ENCODE measurements around the gene FGD3. TPM values are rescaled to one million over a fixed set of nuclear protein-coding genes. Genes with fewer than 3 reads are reported as not detected.

Gene FGD3
- total RNA-seq, 4 donors from 2014 or later = 4.3 to 5.1 (median 4.9) TPM

DNA sequence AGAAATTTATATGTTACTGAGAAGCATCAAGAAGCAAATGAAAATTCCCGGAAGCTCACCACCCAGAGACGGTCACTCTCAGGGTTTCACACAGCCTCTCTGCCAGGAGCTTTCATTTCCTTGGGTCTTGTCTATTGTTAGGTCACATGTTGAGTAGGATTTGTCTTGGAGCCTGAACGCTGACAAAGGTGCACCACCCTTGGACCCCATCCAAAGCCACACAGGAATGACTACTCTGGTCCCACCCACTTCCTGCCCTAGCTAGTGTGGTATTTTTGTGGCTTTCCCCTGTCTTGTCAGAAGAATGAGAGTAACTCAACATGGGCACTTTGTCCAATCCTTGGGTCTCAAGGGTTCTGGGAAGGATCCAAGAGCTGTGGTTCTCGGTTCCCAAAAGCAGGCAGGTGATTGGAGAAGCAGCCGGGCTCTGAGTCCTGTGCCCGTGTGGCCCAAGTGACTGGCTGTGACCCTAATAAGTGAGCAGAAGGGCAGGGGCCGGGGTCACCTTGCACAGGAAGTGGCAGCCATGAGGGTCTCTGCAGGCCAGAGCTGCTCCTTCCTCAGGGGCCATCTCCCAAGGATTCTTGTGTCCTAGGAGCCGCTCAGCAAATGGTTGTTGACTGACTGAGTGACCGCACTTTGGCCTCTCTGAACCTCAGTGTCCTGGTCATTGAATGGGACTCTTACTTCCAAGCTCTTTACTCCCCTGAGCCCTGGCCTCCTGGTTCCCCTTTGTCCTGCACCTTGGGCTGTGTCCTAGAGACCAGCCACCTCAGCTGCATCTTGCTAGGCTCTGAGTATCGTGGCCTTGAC lies 6.9 kb downstream of the FGD3 start:
- peaks cover 0 to 4% (median 2%) of the 10 kb centered on the region in 4 donors for H3K4me1 ChIP-seq
- H3K9me3 ChIP-seq = no peaks in the 10 kb centered on the region
- no peak for TF ChIP-seq POLR2A (IDR thresholded peaks at IDR 0.05; ENCODE audit: low read depth)
- peak in 1 of 2 donors; percentile 29 for TF ChIP-seq POLR2AphosphoS5 (IDR thresholded peaks at IDR 0.05)
- TF ChIP-seq EP300 (IDR thresholded peaks at IDR 0.05) = no peak
- TF ChIP-seq, protein P1, sequence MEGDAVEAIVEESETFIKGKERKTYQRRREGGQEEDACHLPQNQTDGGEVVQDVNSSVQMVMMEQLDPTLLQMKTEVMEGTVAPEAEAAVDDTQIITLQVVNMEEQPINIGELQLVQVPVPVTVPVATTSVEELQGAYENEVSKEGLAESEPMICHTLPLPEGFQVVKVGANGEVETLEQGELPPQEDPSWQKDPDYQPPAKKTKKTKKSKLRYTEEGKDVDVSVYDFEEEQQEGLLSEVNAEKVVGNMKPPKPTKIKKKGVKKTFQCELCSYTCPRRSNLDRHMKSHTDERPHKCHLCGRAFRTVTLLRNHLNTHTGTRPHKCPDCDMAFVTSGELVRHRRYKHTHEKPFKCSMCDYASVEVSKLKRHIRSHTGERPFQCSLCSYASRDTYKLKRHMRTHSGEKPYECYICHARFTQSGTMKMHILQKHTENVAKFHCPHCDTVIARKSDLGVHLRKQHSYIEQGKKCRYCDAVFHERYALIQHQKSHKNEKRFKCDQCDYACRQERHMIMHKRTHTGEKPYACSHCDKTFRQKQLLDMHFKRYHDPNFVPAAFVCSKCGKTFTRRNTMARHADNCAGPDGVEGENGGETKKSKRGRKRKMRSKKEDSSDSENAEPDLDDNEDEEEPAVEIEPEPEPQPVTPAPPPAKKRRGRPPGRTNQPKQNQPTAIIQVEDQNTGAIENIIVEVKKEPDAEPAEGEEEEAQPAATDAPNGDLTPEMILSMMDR (IDR thresholded peaks at IDR 0.05) = no peak
- DNase-seq (ENCODE audit: extremely low spot score) = no peak
- H3K27me3 ChIP-seq = peaks cover 0 to 28% (median 0%) of the 10 kb centered on the region in 4 donors
- no peaks in the 10 kb centered on the region for H3K36me3 ChIP-seq
- intact Hi-C loops (cut with DNase I) = no loop called here
- H3K27ac ChIP-seq (replicated peaks in 1 of 4) = no peak overlapping the region
- WGBS = 71% methylated on average over 9 of the region's 10 CpGs
- no peak overlapping the region for H3K4me3 ChIP-seq

DNA sequence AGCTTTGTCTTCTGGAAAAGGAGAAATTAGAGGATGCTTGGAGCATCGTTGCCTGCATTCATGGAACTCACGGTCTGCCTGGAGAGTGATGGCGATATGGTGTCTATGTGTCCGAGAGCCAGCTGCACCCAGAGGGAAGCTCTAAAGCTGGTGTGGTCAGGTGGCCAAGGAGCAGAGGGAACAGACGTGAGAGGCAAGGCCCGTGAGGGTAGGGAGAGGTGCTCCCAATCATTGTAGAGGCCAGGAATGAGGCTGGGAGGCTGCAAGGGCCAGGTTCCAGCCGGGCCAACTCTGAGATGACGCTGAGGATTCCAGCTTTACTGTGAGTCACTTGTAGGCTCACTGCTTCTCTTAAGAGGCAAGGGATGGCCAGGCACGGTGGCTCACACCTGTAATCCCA lies 7.6 kb downstream of the FGD3 start:
- intact Hi-C loops (cut with DNase I) = no loop called here
- H3K4me3 ChIP-seq = no peak overlapping the region
- no peaks in the 10 kb centered on the region for H3K36me3 ChIP-seq
- H3K4me1 ChIP-seq = peaks cover 0 to 4% (median 2%) of the 10 kb centered on the region in 4 donors
- H3K27me3 ChIP-seq = peaks cover 0 to 22% (median 0%) of the 10 kb centered on the region in 4 donors
- TF ChIP-seq, protein P1 (IDR thresholded peaks at IDR 0.05) = no peak
- TF ChIP-seq POLR2A (IDR thresholded peaks at IDR 0.05; ENCODE audit: low read depth) (no peak), POLR2AphosphoS5 (IDR thresholded peaks at IDR 0.05) (no peak), EP300 (IDR thresholded peaks at IDR 0.05) (no peak)
- DNase-seq (ENCODE audit: extremely low spot score) = no peak
- 93% methylated on average over 9 of the region's 9 CpGs for WGBS
- no peak overlapping the region for H3K27ac ChIP-seq (replicated peaks in 1 of 4)
- no peaks in the 10 kb centered on the region for H3K9me3 ChIP-seq

DNA sequence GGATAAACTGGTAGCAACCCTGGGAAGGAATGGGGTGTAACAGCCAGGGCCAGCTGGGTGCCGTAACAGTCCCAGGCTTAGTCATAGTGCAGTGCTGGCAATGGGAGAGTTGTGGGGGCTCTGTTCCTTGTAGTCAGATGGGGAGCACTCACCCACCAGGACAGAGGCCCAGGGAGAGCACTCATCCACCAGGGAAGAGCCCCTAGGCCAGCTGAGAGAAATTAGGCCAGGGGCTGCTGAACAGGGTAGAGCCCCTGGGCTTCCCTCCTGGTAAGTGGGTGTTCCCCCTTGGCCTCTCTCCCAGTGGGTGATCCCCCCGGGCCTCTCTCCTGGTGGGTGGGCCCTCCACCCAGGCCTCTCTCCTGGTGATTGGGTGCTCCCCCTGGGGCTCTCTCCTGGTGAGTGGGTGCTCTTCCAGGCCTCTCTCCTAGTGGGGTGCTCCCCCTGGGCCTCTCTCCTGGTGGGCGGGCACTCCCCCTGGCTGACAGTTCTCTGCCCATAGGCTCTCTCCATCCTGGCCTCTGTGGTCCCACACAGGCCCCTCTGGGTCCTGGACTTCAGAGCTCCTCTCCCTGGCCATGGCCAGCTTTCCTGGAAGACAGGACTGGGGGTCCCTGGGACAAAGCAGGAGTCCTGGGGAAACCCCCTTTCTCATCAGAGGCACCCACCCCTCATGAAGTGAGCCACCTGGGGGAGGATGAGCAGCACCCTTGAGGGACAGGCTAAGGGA lies 13.4 kb downstream of the FGD3 start:
- no peak overlapping the region for H3K4me3 ChIP-seq
- H3K36me3 ChIP-seq = no peaks in the 10 kb centered on the region
- peaks cover 0 to 9% (median 2%) of the 10 kb centered on the region in 4 donors for H3K9me3 ChIP-seq
- H3K27ac ChIP-seq (replicated peaks in 1 of 4) = no peak overlapping the region
- no peaks in the 10 kb centered on the region for H3K27me3 ChIP-seq
- 100% methylated on average over 2 of the region's 3 CpGs for WGBS
- DNase-seq (ENCODE audit: extremely low spot score) = no peak
- intact Hi-C loops (cut with DNase I) = no loop called here
- no peaks in the 10 kb centered on the region for H3K4me1 ChIP-seq
- no peak for TF ChIP-seq EP300 (IDR thresholded peaks at IDR 0.05)
- TF ChIP-seq, protein P1 (IDR thresholded peaks at IDR 0.05) = no peak
- TF ChIP-seq POLR2A (IDR thresholded peaks at IDR 0.05; ENCODE audit: low read depth) = no peak
- no peak for TF ChIP-seq POLR2AphosphoS5 (IDR thresholded peaks at IDR 0.05)

DNA sequence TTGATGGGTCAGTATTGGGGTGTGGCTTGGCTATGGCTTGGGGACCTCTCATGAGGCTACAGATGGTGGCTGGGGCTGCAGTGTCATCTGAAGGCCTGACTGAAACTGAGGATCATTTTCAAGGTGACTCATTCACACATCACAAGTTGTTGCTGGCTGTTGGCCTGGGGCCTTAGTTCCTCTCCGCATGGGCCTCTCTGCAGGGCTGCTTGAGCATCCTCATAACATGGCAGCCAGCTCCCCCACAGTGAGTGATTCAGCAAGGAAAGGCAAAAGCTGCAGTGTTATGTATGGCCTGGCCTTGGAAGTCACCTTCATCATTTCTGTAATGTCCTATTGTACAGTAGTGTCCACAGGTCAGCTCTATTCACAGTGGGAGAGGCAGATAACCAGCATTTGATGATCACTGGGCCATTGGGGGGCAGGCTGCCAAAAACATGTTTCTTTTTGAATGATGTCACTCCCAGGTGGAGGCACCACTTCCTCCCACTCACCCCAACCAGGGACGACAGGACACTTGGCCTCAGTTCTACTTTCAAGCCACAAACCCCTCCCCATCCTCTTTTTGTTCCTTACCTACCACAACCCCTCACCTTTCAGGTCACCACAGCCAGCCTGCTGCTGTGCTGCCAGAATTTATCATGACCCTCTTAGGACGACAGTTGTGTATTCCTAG lies 14.4 kb downstream of the FGD3 start:
- Histone ChIP-seq H3K9me3 (peaks cover 0 to 9% (median 2%) of the 10 kb centered on the region in 4 donors), H3K27ac (replicated peaks in 1 of 4) (no peak overlapping the region), H3K4me3 (no peak overlapping the region), H3K4me1 (no peaks in the 10 kb centered on the region), H3K36me3 (no peaks in the 10 kb centered on the region), H3K27me3 (no peaks in the 10 kb centered on the region)
- DNase-seq (ENCODE audit: extremely low spot score) = no peak
- 88% methylated on average over 3 of the region's 3 CpGs for WGBS
- TF ChIP-seq, protein P1 (IDR thresholded peaks at IDR 0.05) = no peak
- TF ChIP-seq EP300 (IDR thresholded peaks at IDR 0.05) (no peak), POLR2A (IDR thresholded peaks at IDR 0.05; ENCODE audit: low read depth) (no peak), POLR2AphosphoS5 (IDR thresholded peaks at IDR 0.05) (no peak)
- intact Hi-C loops (cut with DNase I) = no loop called here

All from esophagus muscularis mucosa (tissue), 4 donors.